GM23248 (cell line): Measurements from ENCODE around the gene ARAP1.

Experiments used
- EZH2 ChIP-seq: fragments of 200-600 bp; sonication (generic); IDR thresholded peaks from 2 replicates; pipeline ENCODE4 v1.6.1; 2018; ENCODE audit warnings: antibody characterized with exemption, mild to moderate bottlenecking; ENCODE audit not compliant: insufficient read depth, poor library complexity, severe bottlenecking
- EZH2phosphoT487 ChIP-seq: fragments of 200-600 bp; sonication (generic); IDR thresholded peaks from 2 replicates; pipeline ENCODE4 v1.6.1; 2018; ENCODE audit warnings: antibody characterized with exemption, moderate library complexity, mild to moderate bottlenecking, low read depth; ENCODE audit not compliant: insufficient read depth

DNA sequence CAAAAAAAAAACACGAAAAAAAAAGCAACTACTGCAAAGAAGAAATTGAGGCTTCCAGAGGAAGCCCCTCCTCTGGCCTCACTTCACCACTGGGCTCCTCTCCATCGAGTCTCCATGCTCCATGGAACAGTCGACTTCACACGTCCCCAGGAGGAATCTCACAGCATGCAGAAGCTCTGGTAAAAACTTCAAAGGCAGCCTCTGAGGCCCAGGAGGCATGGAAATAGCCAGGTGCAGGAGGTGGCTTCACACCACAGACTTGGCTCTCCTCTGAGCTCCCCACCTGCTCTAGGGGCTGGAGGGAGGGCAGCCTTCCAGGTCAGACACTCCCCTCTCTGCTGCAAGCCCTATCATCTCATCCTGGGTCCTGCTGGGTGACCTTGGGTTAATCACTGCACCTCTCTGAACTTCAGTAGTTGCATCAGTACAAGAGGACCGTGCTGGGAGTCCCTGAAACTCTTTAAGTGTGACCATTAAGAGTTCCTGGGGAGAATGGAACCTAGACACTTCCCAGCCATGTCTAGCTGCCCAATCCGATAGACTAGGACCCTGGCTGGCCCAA is 86.2 kb downstream of the ARAP1 start:
- TF ChIP-seq EZH2, result no peak
- no peak for TF ChIP-seq EZH2phosphoT487
